Activated CD4-positive, alpha-beta T cell treated with anti-CD3 and anti-CD28 coated beads for 48 hours (primary cell): ENCODE measurements around the gene CDC25B.
"Not testable (repeated sequence)": the region's sequence is repeated elsewhere in the genome, so short reads cannot be mapped to it uniquely, and the experiment has no call there.

Source experiments
- DNase-seq: peaks from one replicate; pipeline ENCODE4 v3.0.0-alpha.2; 2020

Gene CDC25B

GRCh38 chr20:3811467-3812258 is 15.6 kb downstream of the CDC25B start:
- peak; percentile 95 for DNase-seq

DNA sequence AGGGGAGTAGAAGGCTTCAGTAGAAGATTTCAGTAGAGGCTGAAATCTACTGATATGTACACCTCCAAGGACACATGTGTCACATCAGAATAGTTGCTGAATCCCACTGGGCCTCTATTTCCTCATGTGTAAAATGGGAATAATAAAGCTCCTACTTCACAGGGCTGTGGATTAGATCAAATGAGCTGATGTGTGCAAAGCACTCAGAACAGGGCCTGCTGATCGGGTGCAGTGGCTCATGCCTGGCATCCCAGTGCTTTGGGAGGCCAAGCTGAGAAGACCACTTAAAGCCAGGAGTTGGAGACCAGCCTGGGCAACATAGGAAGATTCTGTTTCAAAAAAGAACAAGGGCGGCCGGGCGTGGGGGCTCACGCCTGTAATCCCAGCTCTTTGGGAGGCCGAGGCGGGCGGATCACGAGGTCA is 16.2 kb downstream of the CDC25B start:
- DNase-seq, result no peak

- DNase-seq, result no peak
These were observed 17.1 kb downstream of the CDC25B start for GRCh38 chr20:3812975-3813847.

DNA sequence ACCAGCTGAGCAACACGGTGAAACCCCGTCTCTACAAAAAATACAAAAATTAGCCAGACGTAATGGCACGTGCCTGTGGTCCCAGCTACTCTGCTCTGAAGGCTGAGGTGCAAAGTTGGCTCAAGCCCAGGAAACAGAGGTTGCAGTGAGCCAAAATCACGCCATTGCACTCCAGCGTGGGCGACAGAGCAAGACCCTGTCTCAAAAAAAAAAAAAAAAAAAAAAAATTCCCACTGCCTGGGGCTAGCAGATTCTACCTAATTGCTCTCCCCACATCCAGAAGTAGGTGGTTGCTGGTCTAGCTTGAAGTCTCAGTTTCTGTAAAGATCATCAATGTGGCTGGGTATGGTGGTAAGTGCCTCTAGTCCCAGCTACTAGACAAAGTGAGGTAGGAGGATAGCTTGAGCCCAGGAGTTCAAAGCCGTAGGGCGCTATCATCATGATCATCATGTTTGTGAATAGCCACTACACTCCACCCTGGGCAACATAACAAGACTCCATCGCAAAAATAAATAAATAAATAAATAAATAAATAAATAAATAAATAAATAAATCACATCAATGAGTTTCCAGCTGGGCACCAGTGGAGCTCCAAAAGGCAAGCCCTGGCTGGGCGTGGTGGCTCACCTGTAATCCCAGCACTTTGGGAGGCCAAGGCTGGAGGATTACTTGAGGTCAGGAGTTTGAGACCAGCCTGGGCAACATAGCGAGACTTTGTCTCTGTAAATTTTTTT is 17.9 kb downstream of the CDC25B start:
- DNase-seq, result peak; percentile 44

DNA sequence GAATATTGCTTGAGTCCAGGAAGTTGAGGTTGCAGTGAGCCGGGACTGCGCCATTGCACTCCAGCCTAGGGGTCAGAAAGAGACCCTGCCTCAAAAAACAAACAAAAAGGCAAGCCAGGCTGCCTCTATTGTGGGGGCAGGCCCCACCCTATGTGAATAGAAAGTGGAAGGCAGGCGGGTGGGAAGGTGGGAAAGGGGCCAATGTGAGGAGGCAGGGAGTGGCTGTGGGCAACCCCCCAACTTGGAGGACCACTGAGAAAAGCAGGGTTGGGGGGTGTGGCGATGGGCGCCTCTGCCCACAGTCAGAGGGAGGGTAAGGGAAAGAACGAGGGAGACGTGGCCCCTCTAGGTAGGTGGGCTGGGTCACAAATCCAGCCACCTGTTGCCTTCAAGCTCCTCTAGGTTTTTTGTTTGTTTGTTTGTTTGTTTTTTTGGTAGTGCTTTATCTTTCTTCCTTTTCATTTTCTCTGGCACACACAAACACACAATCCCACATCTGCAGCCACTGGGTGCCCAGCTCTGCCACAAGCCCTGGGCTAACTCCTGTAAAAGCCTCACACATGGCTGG is 18.9 kb downstream of the CDC25B start:
- DNase-seq, result no peak

DNA sequence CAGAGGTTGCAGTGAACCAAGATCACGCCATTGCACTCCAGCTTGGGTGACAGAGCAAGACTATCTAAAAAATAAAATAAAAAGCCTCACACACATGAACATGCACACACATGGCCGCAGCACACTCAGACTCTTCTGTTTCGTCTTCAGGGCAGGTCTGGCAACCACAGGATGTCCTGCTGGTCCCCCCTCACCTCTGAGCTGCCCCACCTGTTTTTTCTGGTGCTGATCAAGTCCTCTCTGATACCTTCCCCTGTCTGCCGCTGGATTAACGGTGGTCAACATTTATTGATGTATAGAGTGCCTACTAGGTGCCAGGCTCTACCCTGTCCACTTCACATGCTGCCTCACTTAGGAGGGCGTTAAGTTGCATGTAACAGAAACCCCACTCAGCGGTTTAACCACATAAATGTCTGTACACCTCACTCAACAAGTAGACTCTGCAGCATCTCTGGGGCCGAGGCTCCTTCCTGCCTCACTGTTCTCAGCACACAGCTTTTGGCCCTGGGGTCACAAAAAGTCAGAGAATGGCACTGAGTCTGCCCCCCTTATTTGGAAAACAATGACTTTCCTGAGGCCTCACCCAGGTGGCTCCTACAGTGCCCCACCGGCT is 19.7 kb downstream of the CDC25B start:
- DNase-seq, result peak; percentile 36

- no peak for DNase-seq
These were observed 22.3 kb downstream of the CDC25B start for GRCh38 chr20:3818155-3819151.

GRCh38 chr20:3819411-3820047 is 23.4 kb downstream of the CDC25B start:
- DNase-seq, result peak; percentile 32

- DNase-seq, result peak; percentile 93
These were observed 24.2 kb downstream of the CDC25B start, which contains the start of gene AP5S1 for GRCh38 chr20:3820048-3820900. AP5S1 (plus strand) TSS chr20:3820547; CDS start chr20:3822118, 1,571 bp downstream.

DNA sequence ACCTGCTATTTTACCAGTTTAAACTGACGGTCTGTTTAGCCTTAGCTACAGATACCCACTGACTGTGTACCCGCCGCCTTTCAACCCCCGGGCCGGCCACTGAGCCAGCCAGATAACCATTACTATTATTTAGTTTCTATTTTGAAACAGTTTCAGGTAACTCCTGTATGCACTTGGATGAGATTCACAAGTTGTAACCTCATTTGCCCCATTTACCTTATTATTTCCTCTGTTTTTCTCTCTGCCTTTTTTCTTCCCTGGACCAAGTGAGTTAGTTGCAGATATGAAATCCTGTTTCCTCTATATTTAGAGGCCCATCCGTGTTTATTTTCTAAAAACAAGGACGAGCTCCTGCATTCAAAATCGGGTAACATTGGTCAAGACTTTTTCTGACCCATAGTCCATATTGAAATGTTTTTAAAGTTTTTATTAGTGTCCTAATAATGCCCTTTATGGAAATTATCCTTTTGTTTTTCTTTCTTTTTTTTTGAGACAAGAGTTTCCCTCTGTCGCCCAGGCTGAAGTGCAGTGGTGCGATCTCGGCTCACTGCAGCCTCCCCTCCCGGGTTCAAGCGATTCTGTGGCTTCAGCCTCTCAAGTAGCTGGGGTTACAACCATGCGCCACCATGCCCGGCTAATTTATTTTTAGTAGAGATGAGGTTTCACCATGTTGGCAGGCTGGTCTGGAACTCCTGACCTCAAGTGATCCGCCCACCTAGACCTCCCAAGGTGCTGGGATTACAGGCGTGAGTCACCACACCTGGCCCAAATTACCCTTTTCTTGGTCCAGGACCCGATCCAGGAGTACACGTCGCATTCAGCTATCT is 25.0 kb downstream of the CDC25B start:
- no peak for DNase-seq

- DNase-seq, result no peak
These were observed 25.9 kb downstream of the CDC25B start for GRCh38 chr20:3821996-3822395.

DNA sequence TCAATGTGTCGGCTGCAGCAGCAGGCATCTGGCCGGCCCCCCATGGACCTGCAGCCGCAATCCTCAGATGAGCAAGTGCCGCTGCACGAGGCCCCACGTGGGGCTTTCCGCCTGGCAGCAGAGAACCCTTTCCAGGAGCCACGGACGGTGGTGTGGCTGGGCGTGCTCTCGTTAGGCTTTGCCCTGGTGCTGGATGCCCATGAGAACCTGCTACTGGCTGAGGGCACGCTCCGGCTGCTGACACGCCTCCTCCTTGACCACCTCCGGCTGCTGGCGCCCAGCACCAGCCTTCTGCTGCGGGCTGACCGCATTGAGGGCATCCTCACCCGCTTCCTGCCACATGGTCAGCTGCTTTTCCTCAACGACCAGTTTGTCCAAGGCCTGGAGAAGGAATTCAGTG is 27.8 kb downstream of the CDC25B start:
- DNase-seq, result no peak

DNA sequence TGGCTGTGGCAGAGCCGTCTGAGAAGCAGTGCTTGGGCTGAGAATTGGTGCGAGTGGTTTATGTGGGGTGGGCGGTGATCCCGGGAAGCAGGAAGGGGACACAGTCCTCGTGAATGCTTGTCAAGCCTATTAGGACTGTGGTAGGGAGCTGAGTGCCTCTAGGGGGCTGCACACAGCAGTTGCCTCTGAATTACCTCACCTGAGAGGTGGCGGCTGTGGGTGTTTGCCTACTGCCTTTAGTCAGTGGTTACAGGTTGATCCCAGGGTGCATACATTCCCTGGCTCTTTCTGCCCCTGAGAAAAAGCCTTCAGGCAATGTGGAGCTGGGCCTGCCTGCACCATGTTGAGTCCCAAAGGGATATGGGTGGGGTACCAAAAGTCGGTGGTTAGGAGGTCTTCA is 29.4 kb downstream of the CDC25B start:
- DNase-seq, result no peak

DNA sequence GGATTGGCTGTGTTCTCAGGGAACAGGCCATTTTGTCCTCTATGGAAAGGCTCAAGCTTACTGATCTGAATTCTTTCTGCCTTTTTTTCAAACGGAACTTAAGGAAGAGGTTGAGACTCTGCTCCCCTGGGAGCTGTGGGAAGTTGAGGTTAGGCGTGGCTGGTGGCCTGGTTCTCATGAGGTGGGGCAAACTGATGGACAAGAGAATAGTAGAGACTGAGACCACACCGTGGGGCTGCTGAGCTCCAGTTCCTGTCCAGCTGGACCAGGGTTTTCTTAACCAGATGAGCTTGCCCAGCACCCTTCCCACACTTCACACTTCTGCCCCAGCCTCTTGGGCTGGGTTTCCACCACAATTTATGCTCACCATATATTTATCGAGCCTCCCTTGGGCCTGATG is 30.3 kb downstream of the CDC25B start:
- DNase-seq, result no peak

DNA sequence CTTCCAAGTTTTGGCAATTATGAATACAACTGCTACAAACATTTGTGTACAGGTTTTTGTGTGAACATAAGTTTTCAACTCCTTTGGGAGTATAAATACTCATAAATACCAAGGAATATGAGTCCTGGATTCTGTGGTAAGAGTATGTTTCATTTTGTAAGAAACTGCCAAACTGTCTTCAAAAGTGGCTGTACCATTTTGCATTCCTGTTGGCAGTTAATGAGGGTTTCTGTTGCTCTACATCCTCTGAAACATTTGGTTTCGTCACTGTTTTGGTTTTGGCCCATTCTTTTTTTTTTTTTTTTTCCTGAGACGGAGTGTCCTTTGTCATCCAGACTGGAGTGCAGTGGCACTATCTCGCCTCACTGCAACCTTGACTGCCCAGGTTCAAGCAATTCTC is 32.7 kb downstream of the CDC25B start:
- no peak for DNase-seq

DNA sequence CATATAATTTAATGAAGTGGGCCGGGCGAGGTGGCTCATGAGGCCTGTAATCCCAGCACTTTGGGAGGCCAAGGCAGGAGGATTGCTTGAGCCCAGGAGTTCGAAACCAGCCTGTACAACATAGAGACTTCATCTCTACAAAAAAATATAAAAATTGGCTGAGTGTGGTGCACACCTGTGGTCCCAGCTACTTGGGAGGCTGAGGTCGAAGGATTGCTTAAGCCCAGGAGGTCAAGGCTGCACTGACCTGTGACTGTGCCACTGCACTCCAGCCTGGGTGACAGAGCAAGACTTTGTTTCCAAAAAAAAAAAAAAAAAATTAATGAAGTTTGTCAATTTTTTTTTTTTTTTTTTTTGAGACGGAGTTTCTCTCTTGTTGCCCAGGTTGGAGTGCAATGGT is 33.8 kb downstream of the CDC25B start:
- DNase-seq, result not testable (repeated sequence)

GRCh38 chr20:3836132-3836531 is 40.0 kb downstream of the CDC25B start:
- no peak for DNase-seq

DNA sequence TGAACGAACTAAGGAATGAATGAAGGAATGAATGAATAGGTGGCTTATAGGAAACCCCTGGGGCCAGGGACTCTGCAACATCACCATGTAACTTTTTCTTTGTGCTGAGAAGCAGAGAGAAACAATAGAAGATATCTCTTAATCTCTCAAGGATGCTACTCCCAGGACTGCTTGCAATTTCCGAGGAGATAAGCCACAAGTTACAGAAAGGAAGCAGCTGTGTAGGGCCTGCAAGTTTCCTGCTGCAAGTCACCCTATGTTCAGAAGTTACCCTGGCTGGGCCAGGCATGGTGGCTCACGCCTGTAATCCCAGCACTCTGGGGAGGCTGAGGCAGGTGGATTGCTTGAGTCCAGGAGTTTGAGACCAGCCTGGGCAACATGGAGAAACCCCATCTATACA is 43.2 kb downstream of the CDC25B start:
- no peak for DNase-seq

GRCh38 chr20:3840201-3840600 is 44.1 kb downstream of the CDC25B start:
- not testable (repeated sequence) for DNase-seq
